ENCODE results near the gene INTS4. TPM values are rescaled to one million over a fixed set of nuclear protein-coding genes. Genes with fewer than 3 reads are reported as not detected.
"Not testable (repeated sequence)": the region's sequence is repeated elsewhere in the genome, so short reads cannot be mapped to it uniquely, and the experiment has no call there.

INTS4 gene
- polyA plus RNA-seq, 3 donors = 41.2 to 48.2 (median 45.7) TPM

- DNase-seq = no peak
Measured at GRCh38 chr11:77884829-77885190, 109.7 kb downstream of the INTS4 start.

- DNase-seq = no peak
Measured at GRCh38 chr11:77884186-77884828, 110.2 kb downstream of the INTS4 start.

- no peak for DNase-seq
Measured at GRCh38 chr11:77883775-77884174, 110.7 kb downstream of the INTS4 start.

- no peak for DNase-seq
Measured at GRCh38 chr11:77882396-77882795, 112.1 kb downstream of the INTS4 start.

- DNase-seq = no peak
Measured at GRCh38 chr11:77879218-77879617, 115.2 kb downstream of the INTS4 start.

GRCh38 chr11:77878247-77878646 is 116.2 kb downstream of the INTS4 start:
- DNase-seq = not testable (repeated sequence)

GRCh38 chr11:77876045-77876444 is 118.4 kb downstream of the INTS4 start:
- no peak for DNase-seq

- DNase-seq = no peak
Measured at GRCh38 chr11:77874206-77874605, 120.3 kb downstream of the INTS4 start.

GRCh38 chr11:77873345-77873744 is 121.1 kb downstream of the INTS4 start:
- no peak for DNase-seq

- no peak for DNase-seq
Measured at GRCh38 chr11:77871855-77872254, 122.6 kb downstream of the INTS4 start.

- no peak for DNase-seq
Measured at GRCh38 chr11:77868744-77869143, 125.7 kb downstream of the INTS4 start.

GRCh38 chr11:77866336-77866735 is 128.1 kb downstream of the INTS4 start:
- no peak for DNase-seq

- DNase-seq = no peak
Measured at GRCh38 chr11:77865805-77866204, 128.7 kb downstream of the INTS4 start.

- not testable (repeated sequence) for DNase-seq
Measured at GRCh38 chr11:77861444-77861843, 133.0 kb downstream of the INTS4 start.

GRCh38 chr11:77857906-77858457 is 136.5 kb downstream of the INTS4 start:
- not testable (repeated sequence) for DNase-seq

- no peak for DNase-seq
Measured at GRCh38 chr11:77854838-77855237, 139.6 kb downstream of the INTS4 start.

- no peak for DNase-seq
Measured at GRCh38 chr11:77851503-77851902, 143.0 kb downstream of the INTS4 start.

GRCh38 chr11:77843700-77844099 is 150.8 kb downstream of the INTS4 start:
- not testable (repeated sequence) for DNase-seq

GRCh38 chr11:77842441-77843121 is 151.9 kb downstream of the INTS4 start:
- no peak for DNase-seq

- DNase-seq = no peak
Measured at GRCh38 chr11:77833302-77833701, 161.2 kb downstream of the INTS4 start.

- no peak for DNase-seq
Measured at GRCh38 chr11:77828926-77829325, 165.5 kb downstream of the INTS4 start.
